ENCODE results near the gene TOP2A. TPM values are rescaled to one million over a fixed set of nuclear protein-coding genes. Genes with fewer than 3 reads are reported as not detected.
"Not testable (repeated sequence)": the region's sequence is repeated elsewhere in the genome, so short reads cannot be mapped to it uniquely, and the experiment has no call there.

TOP2A gene
- polyA plus RNA-seq, 1 of the 3 experiments (the other 2 are of a cell fraction), result 20.6 TPM

GRCh38 chr17:40378966-40379365 lies 38.7 kb downstream of the TOP2A start:
- no peak overlapping the region for H3K27ac ChIP-seq (ENCODE audit: low read depth in 2 of 2, low read length in 1 of 2)
- no peak overlapping the region for H3K4me3 ChIP-seq (ENCODE audit: low read depth in 2 of 2, low read length in 1 of 2)
- WGBS (ENCODE audit: low lambda C conversion rate), result 86% methylated on average over 7 of the region's 7 CpGs
- no peaks in the 10 kb centered on the region for H3K4me1 ChIP-seq (ENCODE audit: control insufficient read depth in 1 of 2, insufficient read depth in 2 of 2, low read depth in 1 of 2, low read length in 1 of 2)
- no peaks in the 10 kb centered on the region for H3K9me2 ChIP-seq
- TF ChIP-seq MEF2A (IDR thresholded peaks at IDR 0.05; ENCODE audit: borderline replicate concordance, low read depth) (no peak), SIN3A (IDR thresholded peaks at IDR 0.05; ENCODE audit: borderline replicate concordance, low read depth, low read length) (no peak), NRF1 (IDR thresholded peaks at IDR 0.05; ENCODE audit: low read depth, low read length) (no peak), POLR2AphosphoS5 (IDR thresholded peaks at IDR 0.05; ENCODE audit: low read depth, low read length) (no peak), NFIC (IDR thresholded peaks at IDR 0.05; ENCODE audit: borderline replicate concordance) (no peak), EZH2phosphoT487 (IDR thresholded peaks at IDR 0.05; ENCODE audit: borderline replicate concordance, low read depth) (no peak), MXI1 (IDR thresholded peaks at IDR 0.05; ENCODE audit: low read depth, low read length) (no peak), CTCF (IDR thresholded peaks at IDR 0.05) (no peak), TAF1 (IDR thresholded peaks at IDR 0.05; ENCODE audit: borderline replicate concordance, low read depth, low read length) (no peak), GATA2 (CRISPR knock-in tag; IDR thresholded peaks at IDR 0.05) (no peak)
- H3K4me2 ChIP-seq, result no peak overlapping the region
- H3K9me3 ChIP-seq, result no peaks in the 10 kb centered on the region
- H3K36me3 ChIP-seq (replicated peaks in 1 of 2; ENCODE audit: control insufficient read depth in 1 of 2, insufficient read depth in 2 of 2, low read length in 1 of 2), result no peaks in the 10 kb centered on the region
- no peak overlapping the region for H3K9ac ChIP-seq
- H3K27me3 ChIP-seq (ENCODE audit: insufficient read depth), result no peaks in the 10 kb centered on the region
- no peak overlapping the region for H2AFZ ChIP-seq (ENCODE audit: low read depth)
- ChIA-PET POLR2A (no interaction called here), CTCF (no interaction called here)
- H4K20me1 ChIP-seq (ENCODE audit: insufficient read depth), result no peaks in the 10 kb centered on the region
- no peak for DNase-seq
- H3F3A ChIP-seq (replicated peaks; ENCODE audit: insufficient read depth), result no peaks in the 10 kb centered on the region
- no peaks in the 10 kb centered on the region for H3K79me2 ChIP-seq (ENCODE audit: insufficient read depth)

GRCh38 chr17:40377832-40378231 lies 39.9 kb downstream of the TOP2A start:
- no peak overlapping the region for H3K4me3 ChIP-seq (ENCODE audit: low read depth in 2 of 2, low read length in 1 of 2)
- TF ChIP-seq CHD2 (IDR thresholded peaks at IDR 0.05; ENCODE audit: low read length, partially characterized antibody) (no peak), ELF1 (IDR thresholded peaks at IDR 0.05) (no peak), RFX5 (IDR thresholded peaks at IDR 0.05; ENCODE audit: low read length) (no peak), RXRA (IDR thresholded peaks at IDR 0.05; ENCODE audit: borderline replicate concordance, low read depth) (no peak), MXI1 (IDR thresholded peaks at IDR 0.05; ENCODE audit: low read depth, low read length) (no peak), GATA2 (CRISPR knock-in tag; IDR thresholded peaks at IDR 0.05) (no peak), RAD21 (IDR thresholded peaks at IDR 0.05; ENCODE audit: low read length) (no peak)
- no peaks in the 10 kb centered on the region for H3K9me2 ChIP-seq
- DNase-seq, result no peak
- no peak overlapping the region for H3K27ac ChIP-seq (ENCODE audit: low read depth in 2 of 2, low read length in 1 of 2)
- H3K27me3 ChIP-seq (ENCODE audit: insufficient read depth), result no peaks in the 10 kb centered on the region
- 78% methylated on average over 13 of the region's 13 CpGs for WGBS (ENCODE audit: low lambda C conversion rate)
- no peak overlapping the region for H3K4me2 ChIP-seq
- H4K20me1 ChIP-seq (ENCODE audit: insufficient read depth), result no peaks in the 10 kb centered on the region
- H3K9me3 ChIP-seq, result no peaks in the 10 kb centered on the region
- ChIA-PET CTCF (interaction anchor here (1.1 to 2.0 kb wide), 3 partner anchors 16 to 154 kb away, joined by 3 to 8 read pairs (median 7); no protein-coding TSS in a partner anchor), POLR2A (no interaction called here)
- H3K79me2 ChIP-seq (ENCODE audit: insufficient read depth), result no peaks in the 10 kb centered on the region
- no peaks in the 10 kb centered on the region for H3K4me1 ChIP-seq (ENCODE audit: control insufficient read depth in 1 of 2, insufficient read depth in 2 of 2, low read depth in 1 of 2, low read length in 1 of 2)
- H3F3A ChIP-seq (replicated peaks; ENCODE audit: insufficient read depth), result no peaks in the 10 kb centered on the region
- H3K9ac ChIP-seq, result no peak overlapping the region
- no peak overlapping the region for H2AFZ ChIP-seq (ENCODE audit: low read depth)
- no peaks in the 10 kb centered on the region for H3K36me3 ChIP-seq (replicated peaks in 1 of 2; ENCODE audit: control insufficient read depth in 1 of 2, insufficient read depth in 2 of 2, low read length in 1 of 2)

- H2AFZ ChIP-seq (ENCODE audit: low read depth); POLR2A ChIA-PET; H3K79me2 ChIP-seq (ENCODE audit: insufficient read depth); H4K20me1 ChIP-seq (ENCODE audit: insufficient read depth); H3K9me3 ChIP-seq; DNase-seq; H3K36me3 ChIP-seq (replicated peaks in 1 of 2; ENCODE audit: control insufficient read depth in 1 of 2, insufficient read depth in 2 of 2, low read length in 1 of 2); H3K4me3 ChIP-seq (ENCODE audit: low read depth in 2 of 2, low read length in 1 of 2); H3K27me3 ChIP-seq (ENCODE audit: insufficient read depth); H3K9ac ChIP-seq; H3K4me2 ChIP-seq; H3F3A ChIP-seq (replicated peaks; ENCODE audit: insufficient read depth); H3K27ac ChIP-seq (ENCODE audit: low read depth in 2 of 2, low read length in 1 of 2); H3K9me2 ChIP-seq; H3K4me1 ChIP-seq (ENCODE audit: control insufficient read depth in 1 of 2, insufficient read depth in 2 of 2, low read depth in 1 of 2, low read length in 1 of 2): not testable (repeated sequence)
- CTCF ChIA-PET, result interaction anchor here (0.6 to 2.0 kb wide), 4 partner anchors 14 to 255 kb away, joined by 3 to 8 read pairs (median 5); no protein-coding TSS in a partner anchor
- WGBS (ENCODE audit: low lambda C conversion rate), result 81% methylated on average over 5 of the region's 6 CpGs
Measured at GRCh38 chr17:40376541-40376940, 41.2 kb downstream of the TOP2A start.

GRCh38 chr17:40375786-40376185 lies 41.9 kb downstream of the TOP2A start:
- H3K36me3 ChIP-seq (replicated peaks in 1 of 2; ENCODE audit: control insufficient read depth in 1 of 2, insufficient read depth in 2 of 2, low read length in 1 of 2); H4K20me1 ChIP-seq (ENCODE audit: insufficient read depth); H3K27ac ChIP-seq (ENCODE audit: low read depth in 2 of 2, low read length in 1 of 2); H3K9me3 ChIP-seq; H3K9me2 ChIP-seq; POLR2A ChIA-PET; H2AFZ ChIP-seq (ENCODE audit: low read depth); H3K9ac ChIP-seq; H3K4me2 ChIP-seq; H3F3A ChIP-seq (replicated peaks; ENCODE audit: insufficient read depth); H3K4me3 ChIP-seq (ENCODE audit: low read depth in 2 of 2, low read length in 1 of 2); DNase-seq; H3K79me2 ChIP-seq (ENCODE audit: insufficient read depth); H3K4me1 ChIP-seq (ENCODE audit: control insufficient read depth in 1 of 2, insufficient read depth in 2 of 2, low read depth in 1 of 2, low read length in 1 of 2); H3K27me3 ChIP-seq (ENCODE audit: insufficient read depth): not testable (repeated sequence)
- 84% methylated on average over 8 of the region's 21 CpGs for WGBS (ENCODE audit: low lambda C conversion rate)
- CTCF ChIA-PET, result interaction anchor here (0.6 to 2.0 kb wide), 7 partner anchors 13 to 156 kb away, joined by 3 to 5 read pairs (median 3); no protein-coding TSS in a partner anchor
